Measurements from ENCODE around the gene PCDHGA8.

The PCDHGA8 gene

DNA sequence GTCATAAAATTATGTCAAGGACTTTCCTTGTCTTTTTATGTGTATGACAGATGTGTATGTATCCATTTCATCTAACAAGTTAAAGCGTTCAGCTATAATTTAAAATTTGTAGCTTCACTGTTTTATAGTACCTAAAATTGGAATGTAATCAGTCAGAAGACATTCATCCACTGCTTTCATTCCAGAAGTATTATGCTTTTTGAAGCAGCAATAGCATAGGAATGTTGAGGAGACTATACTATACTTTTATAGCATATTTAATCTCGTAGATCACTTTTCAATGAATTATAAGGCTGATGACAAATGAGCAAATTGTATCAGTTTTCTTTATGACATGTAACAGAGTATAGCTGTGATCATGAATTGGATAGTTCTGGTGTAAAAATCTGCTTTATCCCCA is 44.8 kb downstream of the PCDHGA8 start:
- Histone ChIP-seq H3K36me3 (ENCODE audit: insufficient read depth, low read length) (no peaks in the 10 kb centered on the region), H3K27me3 (ENCODE audit: insufficient read depth, low read length, poor library complexity) (peaks cover 3% of the 10 kb centered on the region), H4K20me1 (ENCODE audit: insufficient read depth, low read length) (no peaks in the 10 kb centered on the region), H3K27ac (ENCODE audit: low read length) (no peak overlapping the region), H2AFZ (ENCODE audit: low read depth, low read length) (no peak overlapping the region), H3K4me3 (ENCODE audit: low read depth in 1 of 2, low read length in 2 of 2) (no peak overlapping the region), H3K4me2 (ENCODE audit: insufficient read depth, low read length) (no peak overlapping the region), H3K9ac (ENCODE audit: low read depth, low read length) (no peak overlapping the region), H3K9me3 (ENCODE audit: insufficient read depth, low read length, severe bottlenecking) (no peaks in the 10 kb centered on the region), H3K79me2 (ENCODE audit: insufficient read depth, low read length) (no peaks in the 10 kb centered on the region), H3K4me1 (ENCODE audit: insufficient read depth, low read length) (no peaks in the 10 kb centered on the region)
- DNase-seq (no peak), ATAC-seq (ENCODE audit: insufficient read depth, low read depth) (no peak)
- no peak for TF ChIP-seq EZH2 (IDR thresholded peaks at IDR 0.05; ENCODE audit: borderline replicate concordance, low read depth, low read length, severe bottlenecking)
- TF ChIP-seq, protein P1, sequence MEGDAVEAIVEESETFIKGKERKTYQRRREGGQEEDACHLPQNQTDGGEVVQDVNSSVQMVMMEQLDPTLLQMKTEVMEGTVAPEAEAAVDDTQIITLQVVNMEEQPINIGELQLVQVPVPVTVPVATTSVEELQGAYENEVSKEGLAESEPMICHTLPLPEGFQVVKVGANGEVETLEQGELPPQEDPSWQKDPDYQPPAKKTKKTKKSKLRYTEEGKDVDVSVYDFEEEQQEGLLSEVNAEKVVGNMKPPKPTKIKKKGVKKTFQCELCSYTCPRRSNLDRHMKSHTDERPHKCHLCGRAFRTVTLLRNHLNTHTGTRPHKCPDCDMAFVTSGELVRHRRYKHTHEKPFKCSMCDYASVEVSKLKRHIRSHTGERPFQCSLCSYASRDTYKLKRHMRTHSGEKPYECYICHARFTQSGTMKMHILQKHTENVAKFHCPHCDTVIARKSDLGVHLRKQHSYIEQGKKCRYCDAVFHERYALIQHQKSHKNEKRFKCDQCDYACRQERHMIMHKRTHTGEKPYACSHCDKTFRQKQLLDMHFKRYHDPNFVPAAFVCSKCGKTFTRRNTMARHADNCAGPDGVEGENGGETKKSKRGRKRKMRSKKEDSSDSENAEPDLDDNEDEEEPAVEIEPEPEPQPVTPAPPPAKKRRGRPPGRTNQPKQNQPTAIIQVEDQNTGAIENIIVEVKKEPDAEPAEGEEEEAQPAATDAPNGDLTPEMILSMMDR (IDR thresholded peaks at IDR 0.05; ENCODE audit: borderline replicate concordance, extremely low read depth, low read length, poor library complexity, severe bottlenecking) = no peak

DNA sequence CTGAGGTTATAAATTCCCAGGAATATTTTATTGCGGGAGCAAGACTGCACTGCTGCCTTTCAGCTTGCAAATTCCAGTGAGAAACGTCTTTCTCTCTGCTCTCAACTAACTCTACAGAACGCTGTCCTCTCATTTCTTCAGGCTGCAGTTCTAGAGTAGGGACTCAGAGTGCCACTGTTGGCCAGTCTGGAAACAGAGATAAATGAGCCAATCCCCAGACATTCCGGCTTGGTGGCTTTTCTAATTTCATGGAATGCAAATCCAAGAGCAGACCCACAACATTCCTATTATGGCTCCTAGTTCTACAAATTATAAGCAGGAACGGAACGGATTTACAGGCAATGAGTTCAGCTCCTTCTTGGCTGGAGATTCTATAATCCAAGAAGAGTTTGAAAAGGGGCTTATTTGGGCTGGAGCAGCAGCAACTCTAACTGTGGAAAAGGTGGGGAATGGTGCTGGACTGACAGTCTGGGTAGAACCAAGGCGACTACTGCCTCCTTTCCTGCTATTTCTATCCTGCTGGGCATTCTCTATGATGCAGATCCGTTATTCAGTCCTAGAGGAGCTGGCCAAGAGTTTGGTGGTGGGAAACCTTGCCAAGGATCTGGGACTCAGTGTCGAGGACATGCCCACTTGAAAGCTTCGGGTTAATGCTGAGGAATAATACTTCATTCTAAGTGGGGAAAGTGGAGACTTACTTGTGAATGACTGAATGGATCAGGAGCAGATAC is 47.1 kb downstream of the PCDHGA8 start:
- no peak overlapping the region for H3K4me3 ChIP-seq (ENCODE audit: low read depth in 1 of 2, low read length in 2 of 2)

GRCh38 chr5:141440341-141440740 is 47.9 kb downstream of the PCDHGA8 start:
- H3K4me1 ChIP-seq (ENCODE audit: insufficient read depth, low read length) = no peaks in the 10 kb centered on the region
- ATAC-seq (ENCODE audit: insufficient read depth, low read depth) = no peak
- no peak for TF ChIP-seq EZH2 (IDR thresholded peaks at IDR 0.05; ENCODE audit: borderline replicate concordance, low read depth, low read length, severe bottlenecking)
- TF ChIP-seq, protein P1 (IDR thresholded peaks at IDR 0.05; ENCODE audit: borderline replicate concordance, extremely low read depth, low read length, poor library complexity, severe bottlenecking) = no peak

More for the DNA sequence above, 47.1 kb downstream of the PCDHGA8 start:
- Histone ChIP-seq H3K27ac (ENCODE audit: low read length) (no peak overlapping the region), H3K9me3 (ENCODE audit: insufficient read depth, low read length, severe bottlenecking) (no peaks in the 10 kb centered on the region), H3K4me1 (ENCODE audit: insufficient read depth, low read length) (no peaks in the 10 kb centered on the region), H3K79me2 (ENCODE audit: insufficient read depth, low read length) (no peaks in the 10 kb centered on the region), H3K36me3 (ENCODE audit: insufficient read depth, low read length) (no peaks in the 10 kb centered on the region), H3K4me2 (ENCODE audit: insufficient read depth, low read length) (no peak overlapping the region), H2AFZ (ENCODE audit: low read depth, low read length) (no peak overlapping the region), H4K20me1 (ENCODE audit: insufficient read depth, low read length) (no peaks in the 10 kb centered on the region), H3K9ac (ENCODE audit: low read depth, low read length) (no peak overlapping the region), H3K27me3 (ENCODE audit: insufficient read depth, low read length, poor library complexity) (peaks cover 3% of the 10 kb centered on the region)
- TF ChIP-seq, protein P1 (IDR thresholded peaks at IDR 0.05; ENCODE audit: borderline replicate concordance, extremely low read depth, low read length, poor library complexity, severe bottlenecking) = no peak
- no peak for TF ChIP-seq EZH2 (IDR thresholded peaks at IDR 0.05; ENCODE audit: borderline replicate concordance, low read depth, low read length, severe bottlenecking)
- ATAC-seq (ENCODE audit: insufficient read depth, low read depth) = no peak
- no peak for DNase-seq

More at GRCh38 chr5:141440341-141440740, 47.9 kb downstream of the PCDHGA8 start:
- Histone ChIP-seq H3K27me3 (ENCODE audit: insufficient read depth, low read length, poor library complexity) (peaks cover 3% of the 10 kb centered on the region), H3K9me3 (ENCODE audit: insufficient read depth, low read length, severe bottlenecking) (no peaks in the 10 kb centered on the region), H3K27ac (ENCODE audit: low read length) (no peak overlapping the region), H3K4me3 (ENCODE audit: low read depth in 1 of 2, low read length in 2 of 2) (no peak overlapping the region), H3K36me3 (ENCODE audit: insufficient read depth, low read length) (no peaks in the 10 kb centered on the region), H3K4me2 (ENCODE audit: insufficient read depth, low read length) (no peak overlapping the region), H3K9ac (ENCODE audit: low read depth, low read length) (no peak overlapping the region), H3K79me2 (ENCODE audit: insufficient read depth, low read length) (no peaks in the 10 kb centered on the region), H4K20me1 (ENCODE audit: insufficient read depth, low read length) (no peaks in the 10 kb centered on the region), H2AFZ (ENCODE audit: low read depth, low read length) (no peak overlapping the region)
- no peak for DNase-seq

All from DND-41 (cell line).